ENCODE data around the gene MGLL.

Gene MGLL

DNA sequence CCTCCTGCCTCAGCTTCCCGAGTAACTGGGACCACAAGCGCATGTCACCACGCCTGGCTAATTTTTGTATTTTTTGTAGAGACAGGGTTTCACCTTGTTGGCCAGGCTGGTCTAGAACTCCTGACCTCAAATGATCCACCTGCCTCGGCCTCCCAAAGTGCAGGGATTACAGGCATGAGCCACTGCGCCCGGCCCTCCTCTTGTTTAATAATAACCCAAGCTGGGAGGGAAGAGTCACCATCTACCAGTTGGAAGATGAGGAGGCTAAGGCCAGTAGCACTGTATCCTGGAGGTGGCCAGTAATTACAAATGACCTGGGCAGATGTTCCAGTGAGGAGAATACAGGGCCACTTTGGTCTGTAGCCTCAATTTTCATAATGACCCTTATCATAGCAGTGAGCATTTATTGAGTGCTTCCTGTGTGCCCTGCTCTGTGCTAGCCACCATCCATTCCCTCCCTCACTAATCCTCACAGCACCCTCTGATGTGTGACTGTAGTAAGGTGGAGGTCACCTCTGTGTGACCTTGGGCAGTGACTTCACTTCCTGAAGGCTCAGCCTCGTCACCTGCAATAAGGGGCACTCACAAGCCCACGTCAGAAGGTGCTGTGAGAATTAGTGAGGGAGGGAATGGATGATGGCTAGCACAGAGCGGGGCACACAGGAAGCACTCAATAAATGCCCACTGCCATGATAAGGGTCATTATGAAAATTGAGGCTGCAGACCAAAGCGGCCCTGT, 85.3 kb downstream of the MGLL start:
- no peak for DNase-seq

GRCh38 chr3:127735767-127736693, 86.3 kb downstream of the MGLL start:
- DNase-seq, result peak; percentile 17

DNA sequence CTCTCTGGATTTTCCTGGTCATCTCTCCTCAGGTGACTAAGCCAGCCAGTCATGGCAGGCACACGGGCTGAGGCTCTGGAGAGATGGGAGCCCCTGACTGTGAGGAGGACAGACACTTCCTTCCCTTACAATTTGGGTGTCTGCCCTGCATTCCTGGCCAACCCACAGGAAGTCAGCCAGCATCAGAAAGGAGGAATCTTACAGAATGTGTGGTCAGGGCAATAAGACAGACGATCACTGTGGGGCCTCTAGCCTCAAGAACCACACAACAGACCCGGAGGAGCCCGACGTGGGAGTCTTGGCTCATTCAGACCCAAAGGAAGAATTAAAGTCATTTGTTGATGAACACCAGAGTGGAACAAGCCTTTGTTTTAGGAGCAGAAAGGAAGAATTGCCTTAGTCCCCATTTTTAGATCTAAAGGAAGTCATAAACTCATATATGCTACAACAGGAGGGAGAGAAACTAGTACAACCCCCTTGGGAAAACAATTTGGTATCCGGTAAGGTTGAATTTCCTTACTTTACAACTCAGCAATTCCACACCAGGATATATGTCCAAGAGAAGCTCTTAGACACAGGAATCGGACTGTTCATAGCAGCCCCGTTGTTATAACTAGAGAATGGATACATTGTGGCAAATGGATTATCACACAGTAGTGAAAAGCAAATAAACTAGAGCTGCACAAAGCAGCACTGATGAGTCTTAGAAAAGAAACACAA, 87.4 kb downstream of the MGLL start:
- DNase-seq, result peak; percentile 97

DNA sequence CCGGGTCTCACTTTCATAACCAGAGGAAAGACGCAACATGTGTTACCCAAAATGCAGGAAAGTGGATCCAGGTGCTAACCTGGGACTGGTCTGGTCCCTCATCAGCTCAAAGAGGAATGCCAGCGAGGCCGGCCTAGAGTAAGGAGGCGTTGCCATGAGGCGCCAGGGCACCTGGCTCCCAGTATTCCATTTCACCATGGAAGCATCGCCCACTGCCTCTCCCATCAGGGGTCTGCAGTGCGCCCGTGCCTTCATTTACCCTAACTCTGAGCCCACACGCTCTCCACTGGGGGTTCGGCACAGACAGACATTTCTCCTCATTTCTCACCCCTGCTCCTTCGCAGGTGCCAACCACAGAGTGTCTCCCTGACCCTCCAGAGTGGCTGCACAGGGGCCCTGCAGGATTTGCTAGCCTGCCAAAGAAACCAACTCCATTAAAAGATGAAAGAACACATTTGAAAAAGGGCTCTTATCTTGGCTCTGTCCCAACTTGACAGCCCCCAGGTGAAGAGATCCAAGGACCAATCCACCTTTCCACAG, 88.1 kb downstream of the MGLL start:
- DNase-seq, result no peak

DNA sequence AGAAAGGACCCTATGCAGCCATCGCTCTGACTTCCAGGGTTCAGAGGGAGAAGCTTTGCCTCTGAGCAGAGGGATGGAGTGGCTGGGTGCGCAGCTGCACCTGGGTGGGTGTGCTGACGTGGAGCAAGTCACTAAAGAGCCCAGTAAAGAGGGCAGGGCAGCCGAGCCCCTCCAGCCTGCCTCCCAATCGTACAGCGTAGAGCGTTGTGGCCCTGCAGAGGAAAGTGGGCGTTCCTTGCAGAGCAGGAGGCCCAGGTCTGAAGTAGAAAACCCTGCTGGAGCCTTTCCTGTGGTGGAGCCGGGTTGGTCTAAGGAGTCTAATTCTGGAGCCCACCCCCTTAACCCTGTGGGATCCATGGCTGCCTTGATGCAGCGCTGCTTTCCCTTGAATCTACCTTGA, 88.5 kb downstream of the MGLL start:
- no peak for DNase-seq

GRCh38 chr3:127732879-127733350, 89.4 kb downstream of the MGLL start:
- no peak for DNase-seq

DNA sequence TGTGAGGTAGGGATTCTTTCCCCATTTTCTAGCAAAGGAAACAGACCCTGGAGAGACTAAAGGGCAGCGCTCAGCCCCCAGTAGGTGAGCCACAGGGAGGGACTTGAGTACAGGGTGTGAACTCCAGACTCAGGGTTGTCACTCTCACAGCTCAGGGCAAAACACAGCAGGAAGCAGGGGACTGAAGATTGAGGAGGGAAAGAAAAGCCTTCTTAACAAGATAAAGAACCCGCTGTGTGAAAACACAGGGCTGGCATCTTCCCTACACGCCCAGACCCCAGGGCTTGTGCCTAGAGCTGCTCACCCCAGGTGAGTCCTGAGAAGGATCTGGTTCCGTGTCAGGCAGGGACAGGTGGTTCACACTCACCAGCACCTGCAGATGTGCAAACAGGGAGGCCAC, 90.0 kb downstream of the MGLL start:
- no peak for DNase-seq

DNA sequence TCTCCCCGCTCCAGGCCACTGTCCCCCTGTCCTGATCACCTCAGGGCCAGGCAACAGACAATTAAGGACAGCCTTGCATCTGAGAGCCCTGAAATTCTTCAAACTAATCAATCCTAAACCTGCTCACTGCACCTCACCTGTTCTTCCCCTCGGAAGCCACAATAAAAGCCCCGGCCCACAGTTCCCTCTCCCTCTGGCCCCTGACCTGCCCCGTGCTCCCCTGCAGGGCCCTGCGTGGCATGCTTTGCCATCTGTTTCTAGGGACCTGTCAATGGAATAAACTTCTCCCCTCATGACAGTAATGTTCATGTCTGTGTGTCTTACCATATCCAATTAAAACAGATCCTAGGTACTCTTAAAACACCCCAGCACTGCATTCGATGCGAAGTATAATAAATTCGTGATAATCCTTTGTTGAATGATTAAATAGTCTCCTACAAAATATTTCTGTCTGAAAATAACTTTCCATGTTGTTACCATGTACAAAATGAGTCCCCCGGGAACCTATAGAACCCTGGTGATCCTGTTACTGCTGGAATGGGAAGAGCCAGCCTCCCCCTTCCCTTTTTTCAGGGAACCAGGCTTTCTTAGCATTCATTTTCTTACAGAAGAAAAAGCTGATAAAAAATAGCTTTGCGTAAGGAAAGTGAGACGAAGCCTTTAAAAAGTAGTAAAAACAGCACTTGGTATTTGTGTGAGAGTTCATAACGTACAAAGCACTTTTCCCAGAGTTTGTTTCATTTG, 90.6 kb downstream of the MGLL start:
- no peak for DNase-seq

DNA sequence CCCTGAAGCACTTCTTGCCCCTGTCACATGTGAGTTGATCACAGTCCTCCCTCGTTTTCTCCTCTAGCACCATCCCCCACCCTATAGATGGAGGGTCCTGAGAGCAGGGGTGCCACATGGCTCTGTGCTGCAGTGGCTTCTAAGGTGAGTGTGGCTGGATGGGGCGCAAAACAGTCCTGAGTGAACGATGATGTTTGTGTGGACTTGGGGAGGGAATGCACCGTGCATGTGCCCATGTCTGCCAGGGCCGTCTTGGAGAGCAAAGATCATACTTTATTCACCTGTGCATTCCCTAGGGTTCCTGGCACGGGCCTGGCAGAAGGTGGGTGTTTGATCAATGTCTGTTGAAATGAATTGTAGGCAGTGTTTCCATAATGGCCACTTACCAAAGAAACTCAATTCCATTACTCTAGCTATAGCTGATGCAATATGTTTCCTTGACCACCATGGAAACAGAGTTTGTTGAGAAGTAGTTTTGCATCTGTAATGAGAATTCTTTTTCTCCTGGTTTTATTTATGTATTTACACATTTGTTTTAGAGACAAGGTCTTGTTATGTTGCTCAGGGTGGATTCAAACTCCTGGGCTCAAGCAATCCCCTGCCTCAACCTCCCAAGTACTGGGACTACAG, 91.5 kb downstream of the MGLL start:
- no peak for DNase-seq

DNA sequence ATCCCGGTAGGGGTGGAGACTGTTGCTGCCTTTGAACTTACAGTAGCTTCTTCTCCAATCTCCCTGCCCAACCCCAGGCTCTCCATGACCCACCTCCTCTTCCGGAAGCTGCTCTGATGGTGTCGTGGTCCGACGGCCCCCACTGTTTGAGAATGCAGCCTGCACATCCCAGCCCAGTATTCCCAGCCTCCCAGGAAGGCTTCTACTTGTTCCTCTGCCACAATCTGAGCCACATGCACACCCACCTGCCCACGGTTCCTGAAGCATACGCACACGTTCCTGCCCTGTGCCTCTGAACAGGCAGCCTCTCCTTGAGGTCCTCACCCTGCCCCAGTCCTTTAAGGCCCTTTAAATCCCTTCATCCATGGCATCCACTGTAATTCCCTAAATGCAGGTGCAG, 92.1 kb downstream of the MGLL start:
- no peak for DNase-seq

- DNase-seq, result no peak
These were observed 92.7 kb downstream of the MGLL start for GRCh38 chr3:127729556-127730056.

- no peak for DNase-seq
These were observed 93.8 kb downstream of the MGLL start for GRCh38 chr3:127728417-127729015.

DNA sequence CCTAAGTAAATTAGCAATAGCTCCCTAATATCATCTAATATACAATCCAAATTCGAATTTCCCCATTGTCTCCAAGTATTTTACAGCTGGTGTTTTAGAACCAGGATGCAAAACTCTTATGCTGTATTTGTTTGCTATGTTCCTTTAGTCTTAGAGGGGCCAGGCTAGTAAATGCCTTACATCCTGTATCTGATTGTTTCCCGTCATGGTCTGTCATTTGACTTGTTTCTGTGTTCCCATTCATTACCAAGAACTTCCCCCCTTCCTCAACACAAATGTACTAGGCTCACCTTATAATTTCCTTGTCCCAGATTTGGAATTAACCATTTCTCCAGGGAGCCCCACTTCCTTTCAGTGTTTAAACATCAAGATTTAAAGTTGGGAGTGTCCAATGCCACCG, 95.4 kb downstream of the MGLL start:
- no peak for DNase-seq

DNA sequence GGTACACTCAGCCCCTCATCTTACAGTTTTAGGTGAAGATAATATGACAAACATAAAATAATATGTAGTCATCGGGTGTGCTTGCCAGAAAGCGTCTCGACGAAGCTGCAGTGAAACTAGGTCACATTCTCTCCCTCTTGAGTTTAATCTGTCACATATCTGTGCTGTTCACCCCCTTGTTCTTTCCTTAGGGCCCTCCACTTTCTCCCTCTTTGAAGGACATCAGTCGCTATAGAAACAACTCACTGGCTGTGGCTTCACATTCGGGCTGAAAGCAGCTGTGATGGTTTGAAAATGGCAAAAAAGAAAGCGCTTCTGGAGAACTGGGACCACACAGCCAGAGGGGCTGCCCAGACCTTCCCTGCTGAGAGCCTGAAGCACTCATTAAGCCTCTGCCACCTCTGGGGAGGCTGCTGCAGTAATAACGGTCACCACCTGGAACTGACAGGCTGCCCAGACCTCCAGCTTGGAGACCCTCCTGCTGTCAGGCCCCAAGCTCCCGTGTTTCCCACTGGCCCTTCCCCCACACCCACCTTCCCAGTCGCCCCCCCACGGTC, 99.2 kb downstream of the MGLL start:
- DNase-seq, result no peak

DNA sequence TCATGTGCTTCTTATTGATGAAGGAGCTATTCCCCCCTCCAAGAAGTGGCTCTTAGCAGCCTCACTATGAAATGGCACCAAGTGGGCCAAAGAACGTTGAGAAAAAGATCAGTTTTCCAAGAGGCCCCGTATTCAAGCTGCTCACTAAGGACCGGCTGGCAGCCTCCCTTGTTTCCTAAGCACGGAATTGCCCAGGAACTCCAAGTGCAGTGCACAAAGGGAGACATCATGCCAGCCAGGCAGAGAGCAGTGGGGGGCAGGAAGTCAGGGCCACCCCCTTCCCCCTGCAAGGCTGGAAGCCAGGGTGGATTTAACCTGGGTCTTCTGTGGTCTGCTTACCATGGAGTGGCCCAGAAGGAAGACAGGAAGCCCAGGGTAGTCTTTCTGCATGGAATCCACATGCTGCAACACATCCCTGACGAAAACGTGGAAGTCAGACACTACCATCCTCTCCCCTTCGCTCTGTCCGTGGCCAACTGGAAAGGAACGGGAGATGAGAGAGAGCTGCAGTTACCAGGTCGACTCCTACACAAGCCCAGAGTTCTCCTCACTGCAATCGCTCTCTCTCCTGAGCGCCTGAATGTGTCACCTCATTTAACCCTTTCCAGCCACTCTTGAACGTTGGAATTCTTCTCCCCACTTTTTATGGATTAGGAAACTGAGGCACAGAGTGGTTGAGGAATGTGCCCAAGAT, 100.1 kb downstream of the MGLL start:
- no peak for DNase-seq

DNA sequence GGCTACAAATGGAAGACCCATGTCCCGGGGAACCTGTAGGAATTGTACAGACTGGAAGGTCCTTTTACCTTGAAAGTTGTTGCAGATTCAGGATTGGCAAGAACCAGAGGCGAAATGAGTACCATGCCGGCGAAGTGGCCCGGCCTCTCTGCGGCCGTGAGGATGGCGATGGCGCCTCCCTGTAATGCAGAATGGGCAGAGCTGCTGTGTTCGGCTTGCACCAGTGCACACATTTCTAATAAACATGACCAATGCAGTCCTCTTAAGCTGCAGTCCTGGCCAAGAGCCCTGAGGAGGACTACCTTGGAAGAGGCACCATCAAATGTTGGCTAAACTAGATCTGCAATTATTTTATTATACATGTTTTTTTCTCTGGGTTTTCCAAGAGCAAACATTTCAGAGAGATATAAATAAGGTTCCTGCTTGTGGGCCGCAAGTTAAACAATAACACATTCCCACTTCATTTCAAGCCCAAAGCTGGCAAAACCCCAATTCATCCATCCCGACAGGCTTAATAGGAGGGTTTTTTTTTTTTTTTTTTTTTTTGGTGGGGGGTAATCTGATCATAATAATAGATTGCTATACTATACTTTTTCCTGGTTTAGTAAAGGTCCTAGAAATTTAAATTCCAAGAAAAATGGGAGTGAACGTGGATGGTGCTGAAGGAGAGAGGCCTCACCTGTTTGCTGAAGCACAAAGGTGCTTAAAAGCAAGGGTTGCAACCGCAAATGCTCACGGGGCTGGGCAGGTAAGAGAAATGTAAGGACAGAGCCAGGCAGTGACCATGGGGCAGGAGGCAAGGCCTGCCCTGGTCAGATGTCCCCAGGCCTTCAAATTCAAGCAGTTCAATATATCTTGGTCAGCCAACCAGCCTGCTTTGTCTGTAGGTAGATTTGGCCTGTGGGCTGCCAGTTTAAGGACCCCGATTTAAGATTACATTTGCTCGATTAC, 101.1 kb downstream of the MGLL start:
- DNase-seq, result no peak

DNA sequence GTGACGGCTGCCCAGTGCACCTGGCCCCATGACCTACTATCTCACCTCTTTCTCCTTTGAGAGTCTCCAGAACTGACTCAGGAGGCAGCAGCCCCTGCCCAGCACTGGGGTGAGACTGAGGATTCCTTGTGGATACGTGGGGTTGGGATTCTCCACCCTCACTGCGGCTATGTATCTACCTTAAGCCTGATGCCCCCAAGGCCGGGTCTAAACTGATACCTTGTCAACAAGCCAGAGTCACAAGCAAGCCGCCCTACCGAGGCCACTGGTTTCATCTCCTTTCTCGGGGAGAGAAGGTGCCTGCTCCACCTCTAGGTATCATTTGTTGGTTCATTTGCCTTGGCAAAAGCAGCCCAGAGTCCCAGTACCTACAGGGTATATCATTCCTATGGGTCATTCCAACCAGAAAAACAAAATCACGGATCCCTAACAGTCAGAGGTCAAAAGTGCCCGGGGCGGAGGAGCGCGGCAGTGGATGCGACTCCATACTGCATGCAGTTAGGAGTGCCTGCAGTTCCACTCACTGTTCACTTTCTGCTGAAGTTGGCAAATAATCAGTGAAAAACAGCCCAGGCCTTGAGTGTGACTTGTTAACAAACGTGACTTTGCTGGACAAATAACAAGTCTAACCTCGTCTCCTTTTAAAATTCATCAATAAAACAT, 102.0 kb downstream of the MGLL start:
- DNase-seq, result no peak

DNA sequence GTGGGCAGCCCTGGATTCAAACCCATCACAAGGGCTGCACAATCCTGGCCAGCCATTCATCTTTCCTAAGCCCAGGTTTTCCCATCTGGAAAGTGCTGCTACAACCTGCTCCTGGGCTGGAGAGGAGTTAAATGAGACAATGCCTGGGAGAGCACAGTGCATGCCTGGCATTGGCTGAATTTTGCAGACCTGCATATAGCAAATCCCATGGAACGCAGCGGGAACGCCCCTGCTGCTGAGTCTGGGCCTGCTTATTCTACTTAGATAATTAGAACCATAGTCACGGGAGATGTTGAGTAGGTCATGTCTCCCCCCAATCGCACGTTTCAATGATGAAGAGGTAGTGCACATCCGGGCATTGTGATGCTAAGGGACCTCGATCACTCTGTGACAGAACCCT, 102.9 kb downstream of the MGLL start:
- no peak for DNase-seq

GRCh38 chr3:127718916-127719290, 103.4 kb downstream of the MGLL start:
- DNase-seq, result no peak

Data from NCI-H226 (cell line).